ENCODE measurements around the gene SORCS2. TPM values are rescaled to one million over a fixed set of nuclear protein-coding genes. Genes with fewer than 3 reads are reported as not detected.
A peak's percentile ranks its signal among the peaks of the same experiment; 100 is the strongest.

Gene SORCS2
- total and polyA plus RNA-seq, 2 of the 4 experiments (the other 2 are of a cell fraction): 0.36 to 0.62 TPM

- no CpG with 5 or more reads among the region's 7 CpGs for WGBS, 2 experiments (ENCODE audit: extremely low coverage in 2 of 2, insufficient read length in 1 of 2)
- POLR2A ChIA-PET (ENCODE audit: unreplicated experiment): no interaction called here
- Histone ChIP-seq H3K4ac (ENCODE audit: low read depth, low read length) (no peak overlapping the region), H3K4me1 (ENCODE audit: control insufficient read depth, insufficient read depth, low read length) (peaks cover 3% of the 10 kb centered on the region), H3K23ac (ENCODE audit: low read depth, low read length) (no peak overlapping the region), H3K9me3 (ENCODE audit: control insufficient read depth, insufficient read depth, low read length) (peaks cover 18% of the 10 kb centered on the region), H2BK120ac (ENCODE audit: low read depth, low read length) (no peak overlapping the region), H3K79me1 (ENCODE audit: low read depth in 1 of 2, low read length in 2 of 2) (no peaks in the 10 kb centered on the region), H3K14ac (replicated peaks; ENCODE audit: low read depth, low read length) (no peak overlapping the region), H4K20me1 (ENCODE audit: insufficient read depth, low read length) (no peaks in the 10 kb centered on the region), H4K5ac (ENCODE audit: low read depth, low read length) (no peak overlapping the region), H2BK15ac (ENCODE audit: low read depth, low read length) (no peak overlapping the region), H2BK20ac (ENCODE audit: low read depth, low read length) (no peak overlapping the region), H2AK9ac (replicated peaks; ENCODE audit: low read depth, low read length, poor library complexity) (no peak overlapping the region), H2BK5ac (ENCODE audit: low read depth, low read length, poor library complexity, severe bottlenecking) (no peak overlapping the region), H3K4me2 (ENCODE audit: low read depth, low read length) (no peak overlapping the region), H3K9ac (ENCODE audit: low read depth, low read length) (no peak overlapping the region), H3K27ac (ENCODE audit: insufficient read depth, low read length) (no peak overlapping the region), H3K36me3 (ENCODE audit: control insufficient read depth, insufficient read depth, low read length) (no peaks in the 10 kb centered on the region), H3K27me3 (ENCODE audit: control insufficient read depth, insufficient read depth, low read length) (peaks cover 5% of the 10 kb centered on the region), H4K8ac (ENCODE audit: low read depth in 2 of 2, low read length in 2 of 2) (no peak overlapping the region), H3K56ac (ENCODE audit: extremely low read depth, insufficient read depth, low read length) (no peak overlapping the region), H3K18ac (ENCODE audit: low read depth, low read length) (no peak overlapping the region), H2AK5ac (ENCODE audit: low read depth, low read length) (no peak overlapping the region), H4K91ac (ENCODE audit: insufficient read depth, low read depth, low read length) (no peak overlapping the region), H2AFZ (replicated peaks; ENCODE audit: low read length, poor library complexity) (no peak overlapping the region), H3K4me3 (ENCODE audit: insufficient read depth, low read depth, low read length) (no peak overlapping the region), H3K9me1 (ENCODE audit: insufficient read depth, low read length) (no peaks in the 10 kb centered on the region)
- ATAC-seq (ENCODE audit: low read depth) (peak; percentile 77), DNase-seq (peak; percentile 82)
- CTCF ChIA-PET: no interaction called here
- TF ChIP-seq FOS (IDR thresholded peaks at IDR 0.05; ENCODE audit: low read depth, low read length): peak; percentile 58; the same call in 1 of the 2 replicates
- TF ChIP-seq BHLHE40 (IDR thresholded peaks at IDR 0.05; ENCODE audit: low read depth, low read length): peak; percentile 27; the same call in 1 of the 2 replicates
- TF ChIP-seq RFX5 (IDR thresholded peaks at IDR 0.05; ENCODE audit: low read depth, low read length): no peak
- intact Hi-C loops (cut with micrococcal nuclease) (no loop called here), dilution Hi-C loops (cut with HindIII; ENCODE audit: low sequenced_read_pairs, unreplicated experiment) (no loop called here), in situ Hi-C loops (cut with MboI; ENCODE audit: low sequenced_read_pairs) (no loop called here)
- no TSS peak for BruUV-seq (replicated peaks)
These were observed 365.1 kb downstream of the SORCS2 start for GRCh38 chr4:7557456-7557855.
